NT2/D1 (cell line): Measurements from ENCODE around the gene SIM1.

Experiments used
- SUZ12 ChIP-seq: IDR thresholded peaks from 2 replicates; pipeline ENCODE4 v1.6.1; 2011; ENCODE audit not compliant: insufficient read length, insufficient read depth; ENCODE audit errors: extremely low read depth
- YY1 ChIP-seq: IDR thresholded peaks from 2 replicates; pipeline ENCODE4 v1.6.1; 2011; ENCODE audit not compliant: insufficient read length, insufficient read depth
- ZNF274 ChIP-seq: IDR thresholded peaks from 2 replicates; pipeline ENCODE4 v1.6.1; 2011; ENCODE audit warnings: mild to moderate bottlenecking, low read depth, low read length

- TF ChIP-seq YY1: no peak
- TF ChIP-seq SUZ12: no peak
- TF ChIP-seq ZNF274: no peak
These were observed 83.6 kb downstream of the SIM1 start for GRCh38 chr6:100381111-100381510.
